A673 (cell line): ENCODE results near the gene KRT6C. TPM values are rescaled to one million over a fixed set of nuclear protein-coding genes. Genes with fewer than 3 reads are reported as not detected.

Experiments
- BruUV-seq: library from RNA; stranded (reverse); fragments of 400-500 nt; replicated peaks from 2 replicates; lab custom pipeline; 2021; lab: Mats Ljungman, UMichigan
- CTCF ChIA-PET: fragments of 300-600 bp; sonication (Branson Sonifier 250); formaldehyde crosslinking; loops from one replicate; lab custom pipeline; 2022; ENCODE audit warnings: antibody characterized with exemption; lab: Charles Lee
- POLR2A ChIA-PET: fragments of 300-600 bp; sonication (Branson Sonifier 250); formaldehyde crosslinking; loops from one replicate; lab custom pipeline; 2022; ENCODE audit warnings: antibody characterized with exemption; ENCODE audit not compliant: low non-redundant PET; lab: Charles Lee
- DNase-seq: peaks from one replicate; pipeline ENCODE4 v3.0.0-alpha.2; 2015; ENCODE audit warnings: low spot score
- H3K27ac ChIP-seq: fragments of 200-600 bp; sonication (generic); 2 replicates; pipeline ENCODE4 v1.5.1; 2016; ENCODE audit warnings: mixed run types, low read depth, mild to moderate bottlenecking, mixed read lengths, antibody characterized with exemption, low read length; ENCODE audit not compliant: poor library complexity, severe bottlenecking
- H3K27me3 ChIP-seq: fragments of 200-600 bp; sonication (generic); replicated peaks from 2 replicates; pipeline ENCODE4 v1.6.1; 2017; ENCODE audit warnings: mixed run types, low read depth, mild to moderate bottlenecking, mixed read lengths, antibody characterized with exemption, low read length; ENCODE audit not compliant: insufficient read depth, poor library complexity
- H3K36me3 ChIP-seq: fragments of 200-600 bp; sonication (generic); 2 replicates; pipeline ENCODE4 v1.6.1; 2016; ENCODE audit warnings: mixed run types, mild to moderate bottlenecking, mixed read lengths, antibody characterized with exemption, low read length; ENCODE audit not compliant: insufficient read depth, poor library complexity, severe bottlenecking
- H3K4me1 ChIP-seq: fragments of 200-600 bp; sonication (generic); 2 replicates; pipeline ENCODE4 v1.6.1; 2017; ENCODE audit warnings: mixed run types, mild to moderate bottlenecking, mixed read lengths, antibody characterized with exemption, low read length; ENCODE audit not compliant: insufficient read depth, poor library complexity, severe bottlenecking
- H3K4me3 ChIP-seq: fragments of 200-600 bp; sonication (generic); 2 replicates; pipeline ENCODE4 v1.5.1; 2016; ENCODE audit warnings: low read depth, mixed run types, mild to moderate bottlenecking, mixed read lengths, low read length; ENCODE audit not compliant: poor library complexity, severe bottlenecking
- H3K9me3 ChIP-seq: fragments of 200-600 bp; sonication (generic); 2 replicates; pipeline ENCODE4 v1.6.1; 2016; ENCODE audit warnings: mixed run types, low read depth, mild to moderate bottlenecking, mixed read lengths, antibody characterized with exemption, low read length; ENCODE audit not compliant: poor library complexity, severe bottlenecking
- CTCF ChIP-seq: fragments of 300-800, 200-600 bp; sonication (generic); conservative IDR thresholded peaks from 2 replicates; pipeline ENCODE4 v1.5.1; 2017; ENCODE audit warnings: low read depth, mild to moderate bottlenecking, antibody characterized with exemption, low read length, moderate library complexity, mixed read lengths
- EZH2 ChIP-seq: fragments of 200-600 bp; sonication (generic); IDR thresholded peaks from 2 replicates; pipeline ENCODE4 v1.6.1; 2017; ENCODE audit warnings: borderline replicate concordance, low read depth, mild to moderate bottlenecking, mixed read lengths, antibody characterized with exemption, low read length; ENCODE audit not compliant: poor library complexity, severe bottlenecking
- intact Hi-C: fragments of 100-400 bp; cut with micrococcal nuclease; formaldehyde crosslinking; loops from one replicate; pipeline ENCODE4 v1.10.0; 2022; ENCODE audit not compliant: unreplicated experiment
- total RNA-seq: library from RNA; stranded (reverse); gene quantifications from 2 replicates; pipeline ENCODE4 v1.2.3, GENCODE V29; 2021

The KRT6C gene
- total RNA-seq, 1 experiment from 2014 or later: not detected

DNA sequence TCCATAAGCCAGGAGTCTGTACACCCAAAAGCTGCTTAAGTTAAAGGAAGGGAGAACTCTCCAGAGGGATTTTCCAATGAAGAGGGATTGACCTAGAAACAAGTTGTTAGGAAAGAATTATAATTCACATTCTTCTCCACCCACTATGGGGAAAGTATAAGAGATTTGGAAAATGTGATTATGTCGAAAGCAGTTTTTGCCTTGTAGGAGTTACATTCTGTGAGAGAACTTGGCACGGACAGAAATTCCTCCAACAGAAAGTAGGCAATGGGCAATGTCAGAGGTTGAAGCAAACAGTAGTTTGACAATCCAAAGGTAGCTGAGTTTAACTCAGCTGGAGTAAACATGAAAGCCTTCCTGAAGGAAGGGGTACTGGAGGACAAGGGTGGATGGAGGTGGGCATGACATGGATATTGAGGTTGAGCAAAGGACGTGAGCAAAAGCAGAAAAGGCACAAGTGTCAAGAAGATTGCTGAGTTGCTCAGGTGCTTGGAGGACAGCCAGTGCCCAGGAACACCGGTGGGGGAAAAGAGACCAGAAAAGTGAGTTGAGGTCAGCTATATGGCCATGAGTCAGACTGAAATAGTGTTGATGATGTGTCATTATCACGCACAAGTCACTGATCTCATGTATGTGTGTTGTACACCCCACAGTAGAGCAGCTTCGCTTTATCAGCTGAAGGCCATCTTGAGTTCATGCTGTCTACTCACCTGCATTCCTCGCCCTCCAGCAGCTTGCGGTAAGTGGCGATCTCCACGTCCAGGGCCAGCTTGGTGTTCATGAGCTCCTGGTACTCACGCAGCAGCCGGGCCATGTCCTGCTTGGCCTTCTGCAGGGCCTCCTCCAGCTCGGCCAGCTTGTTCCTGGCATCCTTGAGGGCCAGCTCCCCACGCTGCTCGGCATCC is 42.6 kb upstream of the KRT6C start:
- BruUV-seq: no TSS peak
- ChIA-PET POLR2A (no interaction called here), CTCF (no interaction called here)

GRCh38 chr12:52515319-52515646 is 41.7 kb upstream of the KRT6C start:
- peaks cover 8% of the 10 kb centered on the region for H3K9me3 ChIP-seq
- CTCF ChIA-PET: interaction anchor here (0.6 kb wide), 1 partner anchor 350 kb away, joined by 3 read pairs; no protein-coding TSS in a partner anchor
- no peak overlapping the region for H3K27ac ChIP-seq
- intact Hi-C loops: no loop called here
- DNase-seq: no peak
- POLR2A ChIA-PET: no interaction called here
- H3K27me3 ChIP-seq: no peaks in the 10 kb centered on the region
- H3K36me3 ChIP-seq: no peaks in the 10 kb centered on the region
- no peak overlapping the region for H3K4me3 ChIP-seq
- TF ChIP-seq CTCF: no peak
- no peak for TF ChIP-seq EZH2
- no TSS peak for BruUV-seq
- no peaks in the 10 kb centered on the region for H3K4me1 ChIP-seq

More for the DNA sequence above, 42.6 kb upstream of the KRT6C start:
- peaks cover under 1% of the 10 kb centered on the region for H3K9me3 ChIP-seq
- intact Hi-C loops: no loop called here
- TF ChIP-seq EZH2 (no peak), CTCF (no peak)
- no peaks in the 10 kb centered on the region for H3K4me1 ChIP-seq
- no peaks in the 10 kb centered on the region for H3K36me3 ChIP-seq
- DNase-seq: no peak
- no peaks in the 10 kb centered on the region for H3K27me3 ChIP-seq
- H3K27ac ChIP-seq: no peak overlapping the region
- H3K4me3 ChIP-seq: no peak overlapping the region

GRCh38 chr12:52514471-52515318 is 41.1 kb upstream of the KRT6C start:
- Histone ChIP-seq H3K4me3 (no peak overlapping the region), H3K27ac (no peak overlapping the region), H3K27me3 (no peaks in the 10 kb centered on the region), H3K36me3 (no peaks in the 10 kb centered on the region), H3K4me1 (no peaks in the 10 kb centered on the region), H3K9me3 (peaks cover 8% of the 10 kb centered on the region)
- TF ChIP-seq CTCF (no peak), EZH2 (no peak)
- ChIA-PET CTCF (interaction anchor here (0.6 kb wide), 1 partner anchor 351 kb away, joined by 3 read pairs; no protein-coding TSS in a partner anchor), POLR2A (no interaction called here)
- BruUV-seq: no TSS peak
- no peak for DNase-seq
- intact Hi-C loops: no loop called here
